Activated CD4-positive, alpha-beta T cell treated with anti-CD3 and anti-CD28 coated beads, Interleukin-2, amount 10 ng/mL, durations not matched to agents 24 days and 14 days (primary cell): Measurements from ENCODE around the gene AHCYL1. TPM values are rescaled to one million over a fixed set of nuclear protein-coding genes. Genes with fewer than 3 reads are reported as not detected.

Experiments
- DNase-seq: peaks from one replicate; pipeline ENCODE4 v3.0.0; 2022
- H3K27ac Mint-ChIP-seq: one replicate; pipeline ENCODE4 v1.8.0; 2022; ENCODE audit warnings: mild to moderate bottlenecking, mixed read lengths
- H3K27me3 Mint-ChIP-seq: one replicate; pipeline ENCODE4 v1.8.0; 2022; ENCODE audit warnings: mixed read lengths
- H3K36me3 Mint-ChIP-seq: one replicate; pipeline ENCODE4 v1.8.0; 2022; ENCODE audit warnings: low read depth, mild to moderate bottlenecking, mixed read lengths
- H3K4me1 Mint-ChIP-seq: one replicate; pipeline ENCODE4 v1.8.0; 2021; ENCODE audit warnings: mixed read lengths
- H3K4me3 Mint-ChIP-seq: one replicate; pipeline ENCODE4 v1.8.0; 2022; ENCODE audit warnings: mild to moderate bottlenecking, moderate library complexity, mixed read lengths
- H3K9me3 Mint-ChIP-seq: one replicate; pipeline ENCODE4 v1.8.0; 2021; ENCODE audit warnings: mixed read lengths
- intact Hi-C: fragments of 100-400 bp; cut with micrococcal nuclease; formaldehyde crosslinking; loops from one replicate; pipeline ENCODE4 v1.15.1; 2023
- total RNA-seq: library from RNA; stranded (reverse); gene quantifications from 2 replicates; pipeline ENCODE4 v1.2.3, GENCODE V29; 2022

AHCYL1 gene
- total RNA-seq, 1 donor from 2014 or later = 67.1 TPM

GRCh38 chr1:110047463-110047862, 62.9 kb downstream of the AHCYL1 start:
- H3K36me3 Mint-ChIP-seq = peaks cover 67% of the 10 kb centered on the region
- H3K27me3 Mint-ChIP-seq = no peaks in the 10 kb centered on the region
- no peak overlapping the region for H3K4me3 Mint-ChIP-seq
- no peaks in the 10 kb centered on the region for H3K4me1 Mint-ChIP-seq
- intact Hi-C loops = no loop called here
- no peak overlapping the region for H3K27ac Mint-ChIP-seq
- no peaks in the 10 kb centered on the region for H3K9me3 Mint-ChIP-seq
- DNase-seq = no peak

- Mint-ChIP-seq H3K9me3 (no peaks in the 10 kb centered on the region), H3K27me3 (no peaks in the 10 kb centered on the region), H3K36me3 (peaks cover 67% of the 10 kb centered on the region), H3K27ac (no peak overlapping the region), H3K4me3 (no peak overlapping the region), H3K4me1 (no peaks in the 10 kb centered on the region)
- intact Hi-C loops = no loop called here
- no peak for DNase-seq
These were observed 63.7 kb downstream of the AHCYL1 start for GRCh38 chr1:110048240-110048639.

GRCh38 chr1:110048923-110049601, 64.5 kb downstream of the AHCYL1 start:
- H3K27ac Mint-ChIP-seq = no peak overlapping the region
- no peaks in the 10 kb centered on the region for H3K4me1 Mint-ChIP-seq
- no peaks in the 10 kb centered on the region for H3K27me3 Mint-ChIP-seq
- H3K36me3 Mint-ChIP-seq = peaks cover 68% of the 10 kb centered on the region
- no peak for DNase-seq
- no peak overlapping the region for H3K4me3 Mint-ChIP-seq
- intact Hi-C loops = no loop called here
- no peaks in the 10 kb centered on the region for H3K9me3 Mint-ChIP-seq

GRCh38 chr1:110049801-110050601, 65.4 kb downstream of the AHCYL1 start:
- Mint-ChIP-seq H3K36me3 (peaks cover 67% of the 10 kb centered on the region), H3K9me3 (no peaks in the 10 kb centered on the region), H3K4me3 (no peak overlapping the region), H3K27me3 (no peaks in the 10 kb centered on the region), H3K27ac (no peak overlapping the region), H3K4me1 (no peaks in the 10 kb centered on the region)
- intact Hi-C loops = no loop called here
- DNase-seq = no peak

- no peaks in the 10 kb centered on the region for H3K4me1 Mint-ChIP-seq
- no peak overlapping the region for H3K27ac Mint-ChIP-seq
- intact Hi-C loops = no loop called here
- H3K9me3 Mint-ChIP-seq = no peaks in the 10 kb centered on the region
- no peak overlapping the region for H3K4me3 Mint-ChIP-seq
- DNase-seq = no peak
- H3K27me3 Mint-ChIP-seq = no peaks in the 10 kb centered on the region
- H3K36me3 Mint-ChIP-seq = peaks cover 70% of the 10 kb centered on the region
These were observed 66.2 kb downstream of the AHCYL1 start for GRCh38 chr1:110050602-110051261.

GRCh38 chr1:110051262-110051648, 66.7 kb downstream of the AHCYL1 start:
- Mint-ChIP-seq H3K27me3 (no peaks in the 10 kb centered on the region), H3K9me3 (no peaks in the 10 kb centered on the region), H3K4me3 (no peak overlapping the region), H3K27ac (no peak overlapping the region), H3K36me3 (peaks cover 68% of the 10 kb centered on the region), H3K4me1 (no peaks in the 10 kb centered on the region)
- intact Hi-C loops = no loop called here
- no peak for DNase-seq

- H3K9me3 Mint-ChIP-seq = no peaks in the 10 kb centered on the region
- DNase-seq = peak; percentile 91
- H3K27ac Mint-ChIP-seq = no peak overlapping the region
- H3K4me1 Mint-ChIP-seq = no peaks in the 10 kb centered on the region
- no peak overlapping the region for H3K4me3 Mint-ChIP-seq
- intact Hi-C loops = loop anchor here (2.0 kb wide), 1 partner anchor 53 kb away; no protein-coding TSS in a partner anchor
- peaks cover 67% of the 10 kb centered on the region for H3K36me3 Mint-ChIP-seq
- no peaks in the 10 kb centered on the region for H3K27me3 Mint-ChIP-seq
These were observed 69.2 kb downstream of the AHCYL1 start for GRCh38 chr1:110053552-110054428.

GRCh38 chr1:110055493-110056284, 71.1 kb downstream of the AHCYL1 start:
- Mint-ChIP-seq H3K9me3 (no peaks in the 10 kb centered on the region), H3K27me3 (no peaks in the 10 kb centered on the region), H3K36me3 (peaks cover 61% of the 10 kb centered on the region), H3K4me1 (no peaks in the 10 kb centered on the region), H3K4me3 (no peak overlapping the region), H3K27ac (no peak overlapping the region)
- intact Hi-C loops = no loop called here
- no peak for DNase-seq

GRCh38 chr1:110056285-110056683, 71.7 kb downstream of the AHCYL1 start:
- H3K27me3 Mint-ChIP-seq = no peaks in the 10 kb centered on the region

GRCh38 chr1:110056776-110057175, 72.2 kb downstream of the AHCYL1 start:
- H3K36me3 Mint-ChIP-seq = peaks cover 57% of the 10 kb centered on the region
- H3K27me3 Mint-ChIP-seq = no peaks in the 10 kb centered on the region
- no peaks in the 10 kb centered on the region for H3K4me1 Mint-ChIP-seq
- no peak overlapping the region for H3K27ac Mint-ChIP-seq
- H3K4me3 Mint-ChIP-seq = no peak overlapping the region
- intact Hi-C loops = no loop called here
- H3K9me3 Mint-ChIP-seq = no peaks in the 10 kb centered on the region
- DNase-seq = no peak

More at GRCh38 chr1:110056285-110056683, 71.7 kb downstream of the AHCYL1 start:
- intact Hi-C loops = no loop called here
- H3K36me3 Mint-ChIP-seq = peaks cover 62% of the 10 kb centered on the region
- DNase-seq = no peak
- no peaks in the 10 kb centered on the region for H3K4me1 Mint-ChIP-seq
- H3K9me3 Mint-ChIP-seq = no peaks in the 10 kb centered on the region
- H3K27ac Mint-ChIP-seq = no peak overlapping the region
- H3K4me3 Mint-ChIP-seq = no peak overlapping the region

- Mint-ChIP-seq H3K4me3 (no peak overlapping the region), H3K27me3 (no peaks in the 10 kb centered on the region), H3K9me3 (no peaks in the 10 kb centered on the region), H3K4me1 (no peaks in the 10 kb centered on the region), H3K27ac (no peak overlapping the region), H3K36me3 (peaks cover 53% of the 10 kb centered on the region)
- DNase-seq = no peak
- intact Hi-C loops = no loop called here
These were observed 73.5 kb downstream of the AHCYL1 start for GRCh38 chr1:110057963-110058518.

- H3K27me3 Mint-ChIP-seq = no peaks in the 10 kb centered on the region
- H3K27ac Mint-ChIP-seq = no peak overlapping the region
- intact Hi-C loops = no loop called here
- no peak overlapping the region for H3K4me3 Mint-ChIP-seq
- H3K9me3 Mint-ChIP-seq = no peaks in the 10 kb centered on the region
- H3K4me1 Mint-ChIP-seq = no peaks in the 10 kb centered on the region
- no peak for DNase-seq
- H3K36me3 Mint-ChIP-seq = peaks cover 47% of the 10 kb centered on the region
These were observed 74.0 kb downstream of the AHCYL1 start for GRCh38 chr1:110058591-110058990.
